GM12875 (cell line): Measurements from ENCODE around the gene BAIAP2.
"Not testable (repeated sequence)": the region's sequence is repeated elsewhere in the genome, so short reads cannot be mapped to it uniquely, and the experiment has no call there.

Experiments used
- H3K4me3 ChIP-seq: one replicate; pipeline ENCODE4 v1.5.1; 2011; ENCODE audit warnings: low read depth, low read length, control low read depth
- CTCF ChIP-seq: IDR thresholded peaks from 2 replicates; pipeline ENCODE4 v1.5.1; 2011; ENCODE audit warnings: low read depth, mild to moderate bottlenecking, control low read depth, inconsistent platforms, low read length, moderate library complexity, borderline replicate concordance; ENCODE audit not compliant: insufficient read depth

The BAIAP2 gene

GRCh38 chr17:81148571-81148970 is 113.6 kb downstream of the BAIAP2 start:
- TF ChIP-seq CTCF: no peak

GRCh38 chr17:81148986-81149533 is 114.1 kb downstream of the BAIAP2 start:
- no peak for TF ChIP-seq CTCF
- H3K4me3 ChIP-seq: no peak overlapping the region

More at GRCh38 chr17:81148571-81148970, 113.6 kb downstream of the BAIAP2 start:
- H3K4me3 ChIP-seq: no peak overlapping the region

DNA sequence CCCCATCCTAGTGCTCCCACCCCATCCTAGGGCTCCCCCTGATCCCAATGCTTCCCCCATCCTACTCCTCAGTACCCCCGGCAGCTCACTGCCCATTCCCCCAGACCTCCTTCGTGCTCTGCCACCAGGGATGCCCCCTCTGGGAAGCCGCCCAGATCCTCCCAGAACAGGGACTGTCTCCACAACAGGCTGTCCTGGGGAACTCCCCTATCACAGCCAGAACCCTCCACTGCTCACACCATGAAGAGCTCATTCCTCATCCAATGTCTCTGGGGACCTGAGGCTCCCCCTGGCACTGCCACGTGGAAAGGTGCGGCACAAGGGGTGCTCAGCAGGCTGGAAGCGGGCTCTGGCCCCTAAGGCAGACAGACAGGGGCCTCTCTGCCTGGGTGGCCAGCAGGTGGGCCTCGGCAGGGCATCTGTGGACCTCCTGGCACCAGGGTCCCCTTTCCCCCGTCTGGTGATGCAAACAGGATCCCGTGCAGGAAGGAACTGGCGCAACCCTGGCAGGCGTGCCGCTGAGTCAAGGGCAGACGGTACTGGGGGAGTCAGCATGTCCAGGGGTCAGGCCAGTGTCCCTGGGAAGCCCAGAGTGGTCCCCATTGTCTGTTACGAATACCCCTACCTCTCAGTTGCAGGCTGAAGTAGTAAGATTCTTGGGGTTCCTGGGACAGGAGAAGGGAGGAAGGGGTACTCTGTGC is 115.6 kb downstream of the BAIAP2 start:
- no peak overlapping the region for H3K4me3 ChIP-seq
- no peak for TF ChIP-seq CTCF

DNA sequence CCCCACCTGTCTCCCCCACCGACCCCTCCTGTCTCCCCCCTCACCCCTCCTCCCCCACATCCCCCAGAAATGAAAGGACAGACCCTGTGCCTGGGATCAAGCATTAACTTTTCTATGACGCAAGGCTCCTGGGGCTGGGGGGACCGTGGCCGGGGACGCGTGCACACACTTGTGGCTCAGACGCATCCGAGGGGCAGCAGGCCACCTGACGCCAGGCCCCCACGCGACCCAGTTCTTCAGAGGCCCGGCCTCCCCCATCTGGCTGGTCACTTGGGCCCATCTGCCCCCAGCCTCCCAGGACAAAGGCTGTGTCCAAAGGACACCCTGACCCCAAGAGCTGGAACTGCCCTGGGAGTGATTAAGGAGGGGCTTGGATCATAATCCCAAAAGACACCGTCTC is 116.3 kb downstream of the BAIAP2 start:
- TF ChIP-seq CTCF: no peak
- no peak overlapping the region for H3K4me3 ChIP-seq

DNA sequence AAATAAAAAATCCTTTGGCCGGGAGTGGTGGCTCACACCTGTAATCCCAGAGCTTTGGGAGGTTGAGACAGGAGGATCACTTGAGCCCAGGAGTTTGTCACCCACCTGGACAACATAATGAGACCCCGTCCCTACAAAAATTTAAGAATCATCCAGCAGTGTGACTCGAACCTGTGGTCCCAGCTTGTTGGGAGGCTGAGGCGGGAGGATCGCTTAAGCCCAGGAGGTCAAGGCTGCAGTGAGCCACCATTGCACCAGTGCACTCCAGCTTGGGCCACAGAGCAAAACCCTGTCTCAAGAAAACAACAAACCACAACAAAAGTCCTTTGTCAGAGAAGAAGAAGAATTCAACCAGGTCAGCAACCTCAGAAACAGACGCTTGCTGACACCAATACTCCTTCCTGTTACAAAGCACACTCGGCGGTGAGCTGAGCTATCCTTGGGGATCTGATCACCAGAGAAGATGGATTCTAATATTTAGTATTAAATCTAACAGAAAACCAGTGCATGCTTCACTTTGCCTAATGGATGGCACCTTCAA is 117.4 kb downstream of the BAIAP2 start:
- no peak for TF ChIP-seq CTCF

GRCh38 chr17:81153340-81153803 is 118.4 kb downstream of the BAIAP2 start:
- H3K4me3 ChIP-seq: no peak overlapping the region
- no peak for TF ChIP-seq CTCF

More for the DNA sequence above, 117.4 kb downstream of the BAIAP2 start:
- H3K4me3 ChIP-seq: no peak overlapping the region

GRCh38 chr17:81154016-81154415 is 119.1 kb downstream of the BAIAP2 start:
- not testable (repeated sequence) for H3K4me3 ChIP-seq
